Stomach (tissue), 9 donors: ENCODE data around the gene GLS. TPM values are rescaled to one million over a fixed set of nuclear protein-coding genes. Genes with fewer than 3 reads are reported as not detected.

Experiments
- DNase-seq, 2 donors: peaks; one replicate each; pipeline versions ENCODE4 v3.0.0 to v3.0.0-alpha.2; 2013 to 2019
- H3K27ac ChIP-seq, 5 donors: fragments of 200-600 bp in 4 of 5; sonication (generic) in 4 of 5; one replicate each; pipeline ENCODE4 v1.5.1; 2013 to 2019; ENCODE audit warnings: mild to moderate bottlenecking in 1 of 5, moderate library complexity in 1 of 5
- H3K27me3 ChIP-seq, 3 donors: fragments of 200-600 bp; sonication (generic); one replicate each; pipeline ENCODE4 v1.5.1; 2017 to 2019; ENCODE audit warnings: mixed run types in 1 of 3
- H3K36me3 ChIP-seq, 4 donors: fragments of 200-600 bp; sonication (generic); 1 replicate in 3 of 4; 2 replicates in 1 of 4; pipeline ENCODE4 v1.5.1; 2016 to 2019
- H3K4me1 ChIP-seq, 4 donors: fragments of 200-600 bp; sonication (generic); one replicate each; pipeline ENCODE4 v1.5.1; 2016 to 2019
- H3K4me3 ChIP-seq, 4 donors: fragments of 200-600 bp; sonication (generic) in 3 of 4; one replicate each; pipeline ENCODE4 v1.5.1; 2016 to 2019; ENCODE audit warnings: mild to moderate bottlenecking in 1 of 4
- H3K9me3 ChIP-seq, 4 donors: fragments of 200-600 bp; sonication (generic); one replicate each; pipeline ENCODE4 v1.5.1; 2016 to 2019
- EP300 ChIP-seq: sonication (generic); formaldehyde crosslinking; IDR thresholded peaks from one replicate; pipeline ENCODE4 v1.6.1; 2017; ENCODE audit warnings: antibody characterized with exemption
- POLR2A ChIP-seq, 4 donors: fragments of 450-650 bp; IDR thresholded peaks; one replicate each; pipeline ENCODE4 v1.6.1; 2016; ENCODE audit warnings: antibody characterized with exemption in 4 of 4, control low read depth in 2 of 4, mild to moderate bottlenecking in 1 of 4, moderate library complexity in 1 of 4
- POLR2AphosphoS5 ChIP-seq, 3 donors: sonication (generic); formaldehyde crosslinking; IDR thresholded peaks; one replicate each; pipeline ENCODE4 v1.6.1; 2016; ENCODE audit warnings: antibody characterized with exemption in 3 of 3
- whole genome bisulfite sequencing, 5 donors: extraction: QIAGEN DNeasy Blood & Tissue Kit in 3 of 5; methylation state at CpG; one replicate each; pipeline versions ENCODE4 v1.1.5 to v1.1.7; 2013 to 2018; 5-methylcytosine and 5-hydroxymethylcytosine counted together
- intact Hi-C: fragments of 100-400 bp; cut with DNase I; formaldehyde crosslinking; loops from one replicate; pipeline ENCODE4 v1.15.1; 2023; ENCODE audit warnings: low total_unique reads
- polyA plus RNA-seq, 3 donors: library from polyadenylated mRNA; stranded (reverse); fragments of 200-250 nt; gene quantifications; one replicate each; pipeline ENCODE4 v1.2.3, GENCODE V29; 2013
- total RNA-seq, 5 donors: library from RNA; depleted of rRNA; stranded (reverse); fragments of >200 nt; gene quantifications; one replicate each; pipeline versions ENCODE4 v1.1.0 to v1.2.3, GENCODE V29; 2014 to 2016
- TF ChIP-seq, protein P1 (sequence below), 7 experiments: fragments of 450-650 bp in 4 of 7; fragments of 200-600 bp in 3 of 7; sonication (generic) in 3 of 7; IDR thresholded peaks; one replicate each; pipeline ENCODE4 v1.5.1; 2016 to 2019; ENCODE audit warnings: antibody characterized with exemption in 7 of 7, control low read depth in 2 of 7, mild to moderate bottlenecking in 1 of 7
- donor health status: healthy with polysubstance abuse.
- donor health status: Bipolar disorder and iron deficiency.
- donor health status: healthy.

The GLS gene
- total and polyA plus RNA-seq, 8 donors = 9.6 to 353 (median 109) TPM

DNA sequence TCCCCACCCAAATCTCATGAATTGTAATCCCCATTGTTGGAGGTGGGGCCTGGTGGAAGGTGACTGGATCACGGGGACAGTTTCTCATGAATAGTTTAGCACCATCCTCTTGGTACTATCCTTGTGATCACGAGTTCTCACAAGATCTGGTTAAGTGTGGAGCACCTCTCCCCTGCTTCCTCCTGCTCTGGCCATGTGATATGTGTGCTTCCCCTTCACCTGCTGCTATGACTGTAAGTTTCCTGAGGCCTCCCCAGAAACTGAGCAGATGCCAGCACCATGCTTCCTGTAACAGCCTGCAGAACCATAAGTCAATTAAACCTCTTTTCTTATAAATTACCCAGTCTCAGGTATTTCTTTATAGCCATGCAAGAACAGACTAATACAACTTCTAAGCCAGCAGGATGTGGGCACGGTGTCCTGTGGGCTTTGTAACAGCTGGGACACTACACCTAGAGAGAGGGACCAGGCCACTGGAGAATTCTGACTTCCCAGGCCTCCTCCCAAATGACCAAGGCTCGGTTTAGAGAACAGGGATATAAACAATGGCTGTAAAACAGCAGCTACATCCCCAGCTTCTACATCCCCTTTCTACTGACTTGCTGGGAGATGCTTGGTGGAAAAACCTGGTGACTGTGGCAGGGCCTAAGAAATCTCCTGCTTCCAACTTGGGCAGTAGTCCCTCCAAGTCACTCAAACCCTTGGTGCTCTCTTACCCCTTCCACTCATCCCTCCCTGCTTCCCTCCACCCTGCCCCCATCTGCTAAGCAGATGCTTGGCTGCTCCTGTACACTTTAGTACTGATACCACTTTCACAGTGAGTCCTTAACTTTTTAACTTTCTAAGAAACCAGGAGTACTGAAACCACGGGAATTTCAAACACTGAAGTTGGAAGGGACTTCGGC, 123.0 kb downstream of the GLS start:
- Histone ChIP-seq H3K36me3 (peaks cover 75 to 100% (median 99%) of the 10 kb centered on the region in 4 donors), H3K4me3 (no peak overlapping the region), H3K27ac (no peak overlapping the region), H3K27me3 (no peaks in the 10 kb centered on the region), H3K9me3 (no peaks in the 10 kb centered on the region), H3K4me1 (peaks cover 0 to 5% (median 1%) of the 10 kb centered on the region in 4 donors)
- intact Hi-C loops = no loop called here
- WGBS, 5 donors = 91 to 99% (median 96%) methylated on average over 6 of the region's 6 CpGs
- no peak for TF ChIP-seq EP300
- TF ChIP-seq, protein P1, sequence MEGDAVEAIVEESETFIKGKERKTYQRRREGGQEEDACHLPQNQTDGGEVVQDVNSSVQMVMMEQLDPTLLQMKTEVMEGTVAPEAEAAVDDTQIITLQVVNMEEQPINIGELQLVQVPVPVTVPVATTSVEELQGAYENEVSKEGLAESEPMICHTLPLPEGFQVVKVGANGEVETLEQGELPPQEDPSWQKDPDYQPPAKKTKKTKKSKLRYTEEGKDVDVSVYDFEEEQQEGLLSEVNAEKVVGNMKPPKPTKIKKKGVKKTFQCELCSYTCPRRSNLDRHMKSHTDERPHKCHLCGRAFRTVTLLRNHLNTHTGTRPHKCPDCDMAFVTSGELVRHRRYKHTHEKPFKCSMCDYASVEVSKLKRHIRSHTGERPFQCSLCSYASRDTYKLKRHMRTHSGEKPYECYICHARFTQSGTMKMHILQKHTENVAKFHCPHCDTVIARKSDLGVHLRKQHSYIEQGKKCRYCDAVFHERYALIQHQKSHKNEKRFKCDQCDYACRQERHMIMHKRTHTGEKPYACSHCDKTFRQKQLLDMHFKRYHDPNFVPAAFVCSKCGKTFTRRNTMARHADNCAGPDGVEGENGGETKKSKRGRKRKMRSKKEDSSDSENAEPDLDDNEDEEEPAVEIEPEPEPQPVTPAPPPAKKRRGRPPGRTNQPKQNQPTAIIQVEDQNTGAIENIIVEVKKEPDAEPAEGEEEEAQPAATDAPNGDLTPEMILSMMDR (IDR thresholded peaks at IDR 0.05) = no peak
- TF ChIP-seq POLR2A (IDR thresholded peaks at IDR 0.05) = no peak
- TF ChIP-seq POLR2AphosphoS5 (IDR thresholded peaks at IDR 0.05) = no peak
- no peak for DNase-seq

DNA sequence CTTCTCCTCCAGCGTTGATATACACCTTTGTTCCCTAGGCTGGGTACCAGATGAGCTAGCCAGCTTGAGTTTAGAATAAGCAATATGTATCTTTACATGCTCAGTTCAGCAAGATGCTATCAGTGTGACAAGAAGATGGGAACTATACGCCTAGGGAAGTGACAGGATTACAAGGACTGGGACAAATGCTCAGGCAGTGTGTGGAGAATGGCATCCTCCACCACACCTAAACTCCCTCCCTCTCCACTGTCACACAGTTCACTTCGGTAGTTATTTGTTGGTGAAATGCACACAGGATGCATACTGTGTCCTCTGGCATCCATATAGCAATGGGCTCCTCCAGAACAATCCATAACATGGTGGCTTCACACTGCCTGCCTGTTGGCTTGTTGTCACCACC, 125.7 kb downstream of the GLS start:
- 93 to 98% (median 98%) methylated on average over 3 of the region's 3 CpGs for WGBS, 5 donors
- no peak for DNase-seq
- Histone ChIP-seq H3K36me3 (peaks cover 58 to 98% (median 88%) of the 10 kb centered on the region in 4 donors), H3K27ac (no peak overlapping the region), H3K4me3 (no peak overlapping the region), H3K9me3 (no peaks in the 10 kb centered on the region), H3K27me3 (no peaks in the 10 kb centered on the region), H3K4me1 (peaks cover 0 to 26% (median 14%) of the 10 kb centered on the region in 4 donors)
- intact Hi-C loops = no loop called here
- TF ChIP-seq EP300 (no peak), POLR2AphosphoS5 (IDR thresholded peaks at IDR 0.05) (no peak), POLR2A (IDR thresholded peaks at IDR 0.05) (no peak)
- TF ChIP-seq, protein P1 (IDR thresholded peaks at IDR 0.05) = no peak

DNA sequence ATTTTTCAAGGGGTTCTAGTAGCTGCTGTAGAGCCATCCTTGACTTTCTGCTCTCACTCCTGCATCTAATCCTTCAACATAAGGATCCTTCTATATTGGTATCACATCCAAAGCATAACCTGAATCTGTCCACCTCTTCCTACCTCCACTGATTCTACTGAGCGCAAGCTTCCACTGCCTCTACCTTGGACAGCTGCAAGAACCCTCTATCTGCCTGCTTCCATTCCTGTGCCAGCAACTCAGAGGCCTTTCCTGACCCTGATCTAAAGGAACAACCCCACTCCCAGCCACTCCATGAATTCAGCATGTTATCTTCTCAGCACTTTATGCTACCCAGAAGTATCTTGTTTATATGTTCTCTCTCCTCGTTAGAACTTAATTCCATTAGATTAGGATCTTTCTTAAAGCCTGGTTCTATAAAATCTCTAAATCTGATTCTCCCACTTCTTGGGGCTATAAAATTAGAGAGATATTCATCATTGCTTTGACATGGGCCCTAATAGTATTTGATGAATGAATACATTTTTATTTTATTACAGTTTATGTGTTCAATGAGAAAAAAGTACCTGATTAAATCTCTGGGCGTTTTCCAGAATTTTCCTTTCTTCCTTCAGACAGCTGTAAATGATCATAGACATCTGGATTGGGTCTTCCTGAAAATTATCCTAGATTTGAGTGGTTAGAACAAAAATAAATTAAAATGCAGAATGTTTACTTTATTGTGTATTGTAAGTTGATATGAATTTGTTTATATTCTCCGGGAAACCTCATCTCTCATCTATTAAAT, 126.6 kb downstream of the GLS start:
- WGBS, 5 donors = 85 to 93% (median 87%) methylated on average over 4 of the region's 4 CpGs
- H3K36me3 ChIP-seq = peaks cover 50 to 98% (median 85%) of the 10 kb centered on the region in 4 donors
- DNase-seq = no peak

DNA sequence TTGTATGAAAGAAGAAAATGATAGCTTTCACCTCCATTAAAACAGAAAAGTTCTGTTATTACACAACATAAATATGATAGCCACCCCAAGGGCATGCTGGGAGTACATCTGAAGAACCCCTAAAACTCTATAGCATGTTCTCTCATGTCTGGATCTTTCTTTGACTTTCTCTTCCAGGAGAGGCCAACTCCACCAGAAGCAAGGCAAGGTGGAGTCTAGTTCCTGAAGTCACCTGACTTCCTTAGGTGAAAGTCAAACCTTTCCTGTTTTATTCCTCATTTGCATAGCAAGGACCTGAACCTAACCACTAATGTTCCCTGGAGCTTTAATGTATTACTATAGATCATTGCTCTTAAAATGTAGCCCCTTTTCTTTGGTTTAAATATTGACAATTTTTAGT, 127.7 kb downstream of the GLS start:
- Histone ChIP-seq H3K27ac (no peak overlapping the region), H3K4me3 (no peak overlapping the region), H3K36me3 (peaks cover 41 to 87% (median 74%) of the 10 kb centered on the region in 4 donors), H3K27me3 (no peaks in the 10 kb centered on the region), H3K4me1 (peaks cover 15 to 46% (median 29%) of the 10 kb centered on the region in 4 donors), H3K9me3 (no peaks in the 10 kb centered on the region)
- TF ChIP-seq POLR2A (IDR thresholded peaks at IDR 0.05) = no peak
- TF ChIP-seq EP300 = no peak
- TF ChIP-seq, protein P1 (IDR thresholded peaks at IDR 0.05) = no peak
- TF ChIP-seq POLR2AphosphoS5 (IDR thresholded peaks at IDR 0.05) = no peak
- DNase-seq = no peak
- intact Hi-C loops = no loop called here

More for the DNA sequence above, 126.6 kb downstream of the GLS start:
- Histone ChIP-seq H3K27ac (no peak overlapping the region), H3K4me3 (no peak overlapping the region), H3K9me3 (no peaks in the 10 kb centered on the region), H3K27me3 (no peaks in the 10 kb centered on the region), H3K4me1 (peaks cover 5 to 35% (median 22%) of the 10 kb centered on the region in 4 donors)
- TF ChIP-seq POLR2AphosphoS5 (IDR thresholded peaks at IDR 0.05) = no peak
- intact Hi-C loops = no loop called here
